NCI-H748 (cell line): ENCODE results near the gene TMUB1.
A peak's percentile ranks its signal among the peaks of the same experiment; 100 is the strongest.
"Not testable (repeated sequence)": the region's sequence is repeated elsewhere in the genome, so short reads cannot be mapped to it uniquely, and the experiment has no call there.

ENCODE experiments used
- DNase-seq: peaks from one replicate; lab custom pipeline; 2025; ENCODE audit not compliant: unreplicated experiment; lab: John Stamatoyannopoulos, UW

TMUB1 gene

GRCh38 chr7:151057506-151057988 is 25.7 kb downstream of the TMUB1 start, which contains the start of gene CDK5:
CDK5 (minus strand) TSS chr7:151057897; CDS start chr7:151057848, 49 bp downstream.
- peak; percentile 83 for DNase-seq

GRCh38 chr7:151056666-151057505 is 26.4 kb downstream of the TMUB1 start:
- DNase-seq: no peak

- DNase-seq: no peak
These were observed 27.0 kb downstream of the TMUB1 start for GRCh38 chr7:151056283-151056665.

DNA sequence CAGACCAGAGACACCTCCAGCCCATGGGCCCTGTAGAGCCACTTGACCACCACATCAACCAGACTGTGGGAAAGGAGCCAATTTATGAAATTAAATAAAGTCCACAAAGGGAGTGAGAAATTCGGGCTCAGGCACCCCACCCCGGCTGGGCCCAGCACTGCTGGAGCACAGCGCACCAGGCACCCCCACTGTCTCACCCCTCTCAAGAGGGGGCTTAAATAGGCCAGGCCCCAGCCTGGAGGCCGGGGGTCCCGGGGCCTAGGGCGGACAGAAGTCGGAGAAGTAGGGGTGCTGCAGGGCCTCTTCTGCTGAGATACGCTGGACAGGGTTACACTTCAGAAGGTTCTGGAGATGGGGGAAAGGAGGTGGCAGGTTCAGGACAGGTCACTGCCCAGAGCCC is 29.5 kb downstream of the TMUB1 start:
- no peak for DNase-seq

GRCh38 chr7:151053096-151053495 is 30.2 kb downstream of the TMUB1 start:
- DNase-seq: no peak

GRCh38 chr7:151051108-151051507 is 32.2 kb downstream of the TMUB1 start:
- peak; percentile 37 for DNase-seq

DNA sequence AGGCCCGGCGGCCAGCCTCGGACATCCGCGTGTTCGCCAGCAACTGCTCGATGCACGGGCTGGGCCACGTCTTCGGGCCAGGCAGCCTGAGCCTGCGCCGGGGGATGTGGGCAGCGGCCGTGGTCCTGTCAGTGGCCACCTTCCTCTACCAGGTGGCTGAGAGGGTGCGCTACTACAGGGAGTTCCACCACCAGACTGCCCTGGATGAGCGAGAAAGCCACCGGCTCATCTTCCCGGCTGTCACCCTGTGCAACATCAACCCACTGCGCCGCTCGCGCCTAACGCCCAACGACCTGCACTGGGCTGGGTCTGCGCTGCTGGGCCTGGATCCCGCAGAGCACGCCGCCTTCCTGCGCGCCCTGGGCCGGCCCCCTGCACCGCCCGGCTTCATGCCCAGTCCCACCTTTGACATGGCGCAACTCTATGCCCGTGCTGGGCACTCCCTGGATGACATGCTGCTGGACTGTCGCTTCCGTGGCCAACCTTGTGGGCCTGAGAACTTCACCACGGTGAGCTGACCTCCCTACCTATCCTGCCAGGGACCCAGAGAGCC is 34.3 kb downstream of the TMUB1 start:
- no peak for DNase-seq

- no peak for DNase-seq
These were observed 35.1 kb downstream of the TMUB1 start, which contains the start of gene ASIC3 for GRCh38 chr7:151047976-151048815. ASIC3 (plus strand) TSS chr7:151048531; CDS start chr7:151048886, 355 bp downstream.

DNA sequence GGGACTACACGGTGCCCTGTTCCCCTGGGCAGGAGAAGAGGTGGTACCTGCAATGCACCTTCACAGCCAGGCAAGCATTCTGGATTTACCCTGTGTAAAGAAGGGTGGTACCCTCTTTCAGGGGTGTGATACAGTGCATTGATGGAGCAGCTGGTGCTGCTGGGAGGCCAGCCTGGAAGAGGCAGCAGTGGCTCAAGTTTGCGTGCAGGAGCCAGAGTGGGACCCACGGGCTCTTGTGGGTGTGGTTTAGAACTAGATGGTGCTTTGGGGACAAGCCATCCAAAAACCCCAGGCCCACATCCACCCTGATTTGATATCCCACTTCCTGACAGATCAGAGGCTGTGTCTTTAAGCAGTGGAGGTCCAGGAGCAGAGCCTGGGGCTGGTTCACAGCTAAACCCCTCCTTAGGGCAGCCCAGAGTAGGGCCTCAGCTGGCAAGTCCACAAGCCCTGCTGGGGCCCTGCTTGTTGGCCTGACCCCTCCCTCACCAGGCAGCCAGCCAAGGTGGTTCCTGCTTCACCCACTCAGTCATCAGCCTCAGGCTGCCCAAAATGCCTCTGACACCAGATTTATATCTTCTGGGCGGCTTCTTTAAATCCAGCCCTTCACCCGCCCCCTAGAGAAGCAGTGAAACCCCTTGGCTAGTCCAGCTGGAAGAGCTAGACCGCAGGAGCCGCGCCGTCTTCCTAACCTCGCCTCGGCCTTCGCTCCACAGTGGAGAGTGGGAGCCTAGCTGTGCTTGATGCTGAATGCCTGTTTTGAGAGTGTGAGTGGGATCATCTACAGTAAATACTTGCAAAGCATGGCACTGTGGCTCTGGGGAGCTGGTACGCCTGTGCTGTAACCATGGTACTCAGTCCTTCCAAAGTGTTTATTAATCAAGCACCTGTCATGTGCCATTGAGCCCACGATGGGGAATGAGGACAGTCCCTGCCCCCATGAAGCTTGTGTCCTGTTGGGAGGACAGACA is 36.4 kb downstream of the TMUB1 start:
- DNase-seq: peak; percentile 25

GRCh38 chr7:151045967-151046366 is 37.3 kb downstream of the TMUB1 start:
- no peak for DNase-seq

DNA sequence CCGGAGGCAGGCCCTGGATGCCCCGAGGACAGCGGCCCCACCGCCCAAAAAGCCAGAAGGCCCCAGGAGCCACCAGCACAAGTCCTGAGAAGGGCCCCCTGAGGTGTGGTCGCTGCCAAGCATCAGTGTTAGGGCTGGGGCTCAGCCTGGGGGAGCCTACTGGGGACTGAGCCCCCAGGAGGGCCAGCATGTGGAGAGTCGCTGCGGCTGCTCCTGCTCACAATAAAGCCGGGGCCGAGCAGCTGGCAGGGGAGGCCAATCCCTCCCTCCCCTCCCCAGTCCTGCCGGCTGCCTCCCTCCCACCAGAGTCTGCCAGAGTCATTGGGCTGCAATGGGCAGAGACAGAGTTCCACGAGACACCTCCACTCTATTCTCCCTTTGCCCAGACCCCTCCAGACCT is 38.0 kb downstream of the TMUB1 start:
- DNase-seq: no peak

DNA sequence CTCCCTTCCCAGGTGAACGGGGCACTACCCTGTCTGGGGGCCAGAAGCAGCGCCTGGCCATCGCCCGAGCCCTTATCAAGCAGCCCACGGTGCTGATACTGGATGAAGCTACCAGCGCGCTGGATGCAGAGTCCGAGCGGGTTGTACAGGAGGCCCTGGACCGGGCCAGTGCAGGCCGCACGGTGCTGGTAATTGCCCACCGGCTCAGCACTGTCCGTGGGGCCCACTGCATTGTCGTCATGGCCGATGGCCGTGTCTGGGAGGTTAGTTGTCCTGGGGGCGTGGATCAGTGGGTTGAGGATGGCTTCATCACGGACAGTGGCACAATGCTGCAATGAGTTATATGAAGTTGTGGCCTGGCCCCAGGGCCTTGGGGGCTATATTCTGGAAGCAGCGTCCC is 39.3 kb downstream of the TMUB1 start:
- DNase-seq: no peak

- not testable (repeated sequence) for DNase-seq
These were observed 39.8 kb downstream of the TMUB1 start for GRCh38 chr7:151043449-151043848.

DNA sequence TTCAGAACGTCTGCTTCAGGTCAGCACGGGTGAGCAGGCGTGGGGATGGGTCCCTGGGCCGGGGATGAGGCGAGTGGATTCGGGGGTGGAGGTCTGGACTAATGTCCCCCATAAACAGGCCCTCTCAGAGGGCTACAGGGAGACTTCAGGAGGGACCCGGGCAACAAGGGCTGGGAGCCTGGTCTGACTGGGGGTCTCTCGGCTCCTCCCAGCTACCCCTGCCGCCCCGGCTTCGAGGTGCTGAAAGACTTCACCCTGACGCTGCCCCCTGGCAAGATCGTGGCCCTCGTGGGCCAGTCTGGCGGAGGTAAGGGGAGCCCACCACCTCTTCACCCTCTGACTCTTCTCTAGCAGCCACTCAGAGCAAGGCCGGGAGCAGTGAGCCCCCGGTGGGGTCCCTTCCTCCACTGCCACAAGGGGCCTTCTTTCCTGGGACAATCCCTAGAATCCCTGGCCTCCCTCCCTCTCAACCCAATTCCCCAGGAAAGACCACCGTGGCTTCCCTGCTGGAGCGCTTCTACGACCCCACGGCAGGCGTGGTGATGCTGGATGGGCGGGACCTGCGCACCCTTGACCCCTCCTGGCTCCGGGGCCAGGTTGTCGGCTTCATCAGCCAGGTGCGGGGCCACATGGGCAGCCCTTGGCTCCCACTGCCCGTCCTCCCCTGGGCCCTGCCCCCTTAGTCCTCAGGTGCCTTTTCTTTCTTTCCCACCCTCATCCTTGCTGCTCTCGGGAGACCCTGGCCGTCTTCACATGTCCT is 42.5 kb downstream of the TMUB1 start:
- no peak for DNase-seq

DNA sequence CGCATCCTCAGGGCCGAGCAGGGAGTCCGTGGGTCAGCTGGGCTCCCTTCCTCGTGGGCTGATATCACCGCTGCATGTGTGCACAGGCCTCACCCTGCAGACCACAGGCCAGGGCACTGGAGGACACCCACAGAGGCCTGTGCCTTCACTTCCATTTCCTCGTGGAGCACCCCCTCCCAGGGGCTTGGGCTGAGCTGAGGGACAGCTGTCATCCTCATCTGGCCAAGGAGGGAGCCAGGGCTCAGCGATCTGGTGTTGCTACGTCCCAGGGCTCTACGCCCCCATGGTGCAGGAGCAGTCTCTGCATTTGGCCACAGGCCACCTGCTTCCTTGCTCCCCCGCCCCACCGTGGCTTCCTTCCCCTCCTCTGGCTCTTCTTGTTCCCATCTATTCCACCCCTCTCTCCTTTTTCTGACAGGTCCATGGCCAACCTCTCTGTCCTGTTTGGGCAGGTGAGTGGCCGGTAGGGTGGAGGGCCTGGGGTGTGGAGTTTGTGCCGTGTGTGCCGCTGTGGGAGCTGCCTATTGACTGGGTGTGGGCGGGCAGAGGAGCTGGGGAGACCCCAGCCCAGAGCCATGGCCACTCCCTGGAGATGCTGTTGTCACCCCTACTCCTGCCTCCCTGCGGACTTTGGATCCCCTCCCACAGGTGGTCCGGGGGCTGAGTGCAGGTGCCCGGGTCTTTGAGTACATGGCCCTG is 43.3 kb downstream of the TMUB1 start:
- no peak for DNase-seq

- DNase-seq: peak; percentile 25
These were observed 44.1 kb downstream of the TMUB1 start for GRCh38 chr7:151038951-151039849.

GRCh38 chr7:151035902-151036301 is 47.4 kb downstream of the TMUB1 start:
- DNase-seq: no peak
